GM21737 (cell line): ENCODE results near the gene FRMD4A.

Source experiments
- ATAC-seq: cut with Tn5 transposase; IDR thresholded peaks from one replicate; pipeline ENCODE4 v1.9.1; 2021; ENCODE audit warnings: mild to moderate bottlenecking, moderate library complexity; ENCODE audit not compliant: unreplicated experiment

The FRMD4A gene

DNA sequence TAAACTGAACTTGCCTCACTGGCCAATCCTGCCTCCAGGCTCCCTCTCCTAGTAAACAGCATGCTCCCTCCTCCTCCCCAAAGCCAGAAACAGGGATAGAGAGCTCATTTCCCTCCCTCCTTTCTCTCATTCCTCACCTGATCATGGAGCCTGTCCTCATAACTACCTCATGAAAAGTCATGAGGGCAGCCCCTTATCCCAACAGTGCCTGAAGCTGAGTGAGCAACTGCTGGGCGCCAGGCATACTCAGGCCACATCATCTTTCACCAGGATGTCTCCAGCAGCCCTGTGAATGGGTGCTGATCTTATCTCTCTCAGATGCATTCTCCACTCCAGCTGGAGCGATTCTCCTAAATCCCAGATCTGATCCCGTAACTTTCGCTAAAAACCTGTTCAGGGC, 436.8 kb downstream of the FRMD4A start:
- no peak for ATAC-seq

- no peak for ATAC-seq
These were observed 437.9 kb downstream of the FRMD4A start for GRCh38 chr10:13892871-13893270.

DNA sequence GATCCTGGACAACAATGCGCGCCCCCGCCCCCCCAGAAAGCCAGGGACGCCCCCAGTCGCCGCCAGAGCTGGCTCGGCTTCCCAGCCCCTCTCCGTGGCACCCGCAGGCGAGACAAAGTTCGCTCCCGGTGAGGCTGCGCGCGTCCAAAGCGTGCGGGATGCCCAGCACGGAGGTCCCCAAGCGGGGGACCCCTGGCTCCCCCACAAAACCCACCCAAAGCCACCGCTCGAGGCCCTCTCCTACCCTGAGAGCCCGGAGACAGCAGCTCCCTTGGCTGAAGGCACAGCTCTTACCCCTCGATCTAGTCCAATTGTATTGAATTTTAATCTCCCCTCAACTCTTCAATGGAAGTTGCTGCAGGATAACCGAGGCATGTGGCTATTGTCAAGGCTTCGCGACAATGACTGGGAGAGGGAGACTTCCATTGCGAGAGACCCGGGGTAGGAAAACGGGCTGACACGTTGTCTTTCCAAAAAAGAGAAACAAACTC, 438.7 kb downstream of the FRMD4A start:
- ATAC-seq: no peak

DNA sequence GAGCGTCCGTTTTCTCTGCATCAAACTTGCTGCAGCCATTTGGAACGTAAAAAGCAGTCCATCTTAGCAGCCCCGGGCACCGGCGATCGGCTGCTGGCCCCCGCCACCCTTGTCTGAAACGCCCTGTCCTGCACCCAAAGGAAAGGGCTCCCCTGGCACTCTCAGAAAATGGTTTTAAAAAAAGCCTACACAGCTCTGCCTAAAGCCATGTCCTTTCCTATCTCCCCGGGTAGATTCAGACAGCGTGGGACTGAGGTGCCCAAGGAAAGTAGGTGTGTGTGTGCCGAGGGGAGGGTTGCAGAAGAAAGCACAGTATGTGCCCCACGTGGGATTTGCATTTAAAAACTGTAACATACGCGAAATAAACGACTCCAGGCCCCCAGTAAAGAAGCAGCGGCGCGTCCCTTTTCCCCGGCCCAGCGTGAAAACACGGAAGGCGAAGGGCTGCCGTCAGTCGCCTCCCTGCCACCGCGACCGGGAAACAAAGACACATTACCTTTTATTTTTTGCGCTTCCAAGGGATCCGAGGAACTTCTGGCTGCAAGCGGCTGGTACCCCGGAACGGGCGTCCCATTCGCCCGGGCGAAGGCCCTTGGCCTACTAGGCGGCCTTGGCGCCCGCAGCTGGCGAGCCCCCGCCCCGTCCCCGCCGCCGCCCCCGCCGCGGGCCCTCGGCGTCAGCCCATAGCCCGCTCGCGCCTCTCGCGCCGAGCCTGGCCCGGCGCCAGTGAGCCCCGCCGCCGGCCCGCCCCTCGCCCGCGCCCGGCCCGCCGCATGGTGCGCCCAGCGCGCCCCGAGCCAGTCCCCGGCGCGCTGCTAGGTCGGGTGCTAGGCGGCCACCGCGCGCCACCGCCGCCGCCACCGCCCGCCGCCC, 439.4 kb downstream of the FRMD4A start:
- no peak for ATAC-seq

DNA sequence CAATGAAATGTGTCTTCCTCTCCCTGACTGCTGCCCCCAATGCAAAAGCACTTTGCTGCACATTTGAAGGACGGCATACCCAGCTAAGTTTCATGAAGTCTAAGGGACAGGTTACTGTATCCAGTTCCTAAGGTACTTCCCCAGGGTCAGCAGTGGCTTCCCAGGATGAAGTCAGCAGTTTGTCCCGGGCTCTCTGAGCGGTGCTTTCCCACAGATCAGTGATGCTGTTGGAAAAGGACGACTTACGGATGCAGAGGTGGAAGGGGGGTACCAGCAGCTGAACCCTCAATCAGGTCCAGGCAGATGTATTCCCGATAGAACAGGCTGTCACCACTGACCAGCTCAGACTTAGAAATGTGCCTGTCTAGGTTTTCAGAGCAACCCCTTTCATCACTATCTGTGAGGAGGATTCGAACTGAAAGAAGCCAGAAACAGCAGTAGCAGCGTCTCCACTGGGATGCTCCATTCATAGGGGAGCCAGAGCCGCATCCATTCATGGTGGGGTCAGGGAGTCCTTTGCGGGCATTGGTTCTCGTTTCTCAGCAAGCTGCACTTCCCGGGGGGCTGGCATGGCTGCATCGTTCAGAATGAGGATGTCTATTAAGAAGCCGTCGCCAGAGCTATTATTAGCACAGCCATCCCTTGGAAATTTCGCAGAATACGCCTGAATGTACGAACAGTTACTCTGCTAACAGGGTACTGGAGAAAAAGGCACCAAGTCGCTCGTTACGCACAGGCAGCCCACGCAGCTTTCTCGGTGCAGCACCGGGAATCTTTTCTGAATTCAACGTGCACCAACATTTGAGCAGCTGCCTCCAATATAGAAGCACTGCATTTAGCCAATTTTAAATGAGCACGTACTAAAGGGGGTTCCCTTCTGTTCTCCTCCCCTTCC, 440.2 kb downstream of the FRMD4A start:
- ATAC-seq: no peak

DNA sequence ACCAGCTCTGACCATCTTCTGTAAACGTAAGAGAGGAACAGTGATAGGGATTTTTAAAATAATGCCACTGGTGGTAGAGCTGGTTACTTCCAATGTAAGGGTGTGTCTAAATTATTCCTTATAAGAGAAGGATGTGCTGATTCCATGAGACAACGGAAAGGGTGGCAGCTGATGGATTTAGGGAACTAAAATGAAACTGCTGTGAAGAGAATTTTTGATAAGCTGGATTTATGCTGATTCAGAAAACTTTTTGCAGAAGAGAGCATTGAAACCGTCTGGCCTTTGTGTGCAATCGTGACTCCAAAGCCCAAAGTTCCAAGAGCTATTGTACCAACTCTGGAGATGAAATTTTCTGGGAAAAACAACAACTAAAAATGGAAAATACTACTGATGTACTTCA, 443.0 kb downstream of the FRMD4A start:
- ATAC-seq: no peak

DNA sequence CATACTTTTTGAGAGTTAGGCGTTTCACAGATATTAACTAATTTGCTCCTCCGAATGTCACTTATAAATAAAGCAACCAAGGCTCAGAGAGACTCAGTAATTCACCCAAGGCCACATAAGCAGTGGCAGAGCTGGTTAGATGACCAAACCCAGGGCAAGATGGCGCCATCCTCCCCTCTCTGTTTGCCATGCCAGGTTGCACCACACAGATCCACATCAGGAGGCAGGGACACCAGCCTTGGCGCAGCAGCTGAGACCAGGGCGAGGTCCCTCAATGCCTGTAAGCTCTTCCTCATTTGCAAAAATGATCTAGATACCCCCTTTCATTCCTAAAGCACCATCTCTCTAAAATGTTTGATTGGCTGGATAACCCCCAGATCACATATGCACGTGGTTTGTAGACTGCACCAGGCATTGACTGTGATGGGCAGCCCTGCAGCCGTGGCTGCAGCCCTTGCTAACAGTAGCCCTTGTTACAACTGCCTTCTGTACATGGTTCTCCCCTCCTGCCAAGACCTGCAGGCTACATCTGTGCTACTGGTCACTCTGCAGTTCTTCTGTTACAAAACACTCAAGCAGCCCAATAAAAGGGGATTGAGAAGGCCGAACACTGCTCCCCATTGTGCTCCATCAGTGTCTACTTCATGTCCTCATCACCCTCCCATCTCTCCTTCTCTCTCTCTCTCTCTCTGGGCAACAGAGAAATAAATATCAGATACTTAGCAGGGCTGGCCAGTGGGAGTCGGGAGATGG, 445.3 kb downstream of the FRMD4A start:
- ATAC-seq: no peak

DNA sequence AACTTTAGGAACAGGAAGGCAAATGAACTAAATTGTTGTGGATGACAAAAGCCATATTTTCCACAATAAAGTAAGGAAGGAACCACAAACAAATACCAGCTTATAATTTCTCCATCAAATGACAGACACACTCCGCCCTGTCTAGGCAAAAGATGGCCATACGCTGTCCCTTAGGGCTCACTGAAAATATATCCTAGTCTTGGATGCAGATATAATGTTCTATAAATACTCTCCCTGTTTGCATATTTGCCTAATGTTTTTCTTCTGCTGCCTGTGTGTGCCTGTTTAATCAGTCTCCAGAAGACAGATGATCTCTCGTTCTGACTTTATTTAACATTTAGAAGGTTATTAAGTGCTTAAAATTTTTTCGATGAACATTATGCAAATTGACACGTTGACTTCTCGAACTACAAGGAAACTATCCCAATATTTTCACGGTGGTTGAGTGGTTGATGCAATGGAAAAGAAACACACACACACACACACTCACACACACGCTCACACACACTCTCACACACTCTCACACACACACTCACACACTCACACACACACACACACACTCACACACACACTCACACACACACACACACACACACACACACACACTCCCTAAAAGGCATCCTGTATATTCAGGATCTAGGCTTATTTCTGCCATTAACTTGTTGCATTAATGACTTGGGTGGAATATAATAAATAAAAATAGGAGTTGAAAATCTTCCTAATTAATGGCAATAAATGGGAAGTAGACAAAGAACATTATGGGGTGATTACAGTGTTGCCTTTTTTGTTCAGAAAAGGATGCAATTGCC, 446.9 kb downstream of the FRMD4A start:
- no peak for ATAC-seq

GRCh38 chr10:13882119-13882711, 448.5 kb downstream of the FRMD4A start:
- ATAC-seq: no peak

DNA sequence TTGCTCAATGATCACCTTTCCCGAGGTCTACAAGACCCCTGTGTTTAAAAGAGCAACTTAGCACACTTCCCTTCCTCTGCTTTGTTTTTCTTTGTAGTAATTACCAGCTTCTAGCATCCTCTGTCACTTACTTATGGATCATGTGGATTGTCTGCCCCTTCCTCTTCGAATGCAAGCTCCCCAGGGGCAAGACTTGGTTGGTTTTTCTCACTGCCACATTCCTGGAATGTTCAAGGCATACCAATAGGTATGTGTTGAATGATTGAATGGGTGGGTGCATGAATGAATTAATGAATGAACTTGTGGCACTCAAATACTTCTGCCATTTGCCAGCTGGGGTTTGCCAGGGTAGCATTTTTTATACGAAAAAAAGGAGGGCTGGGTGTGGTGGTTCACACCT, 450.0 kb downstream of the FRMD4A start:
- ATAC-seq: no peak

GRCh38 chr10:13877154-13877909, 453.4 kb downstream of the FRMD4A start:
- ATAC-seq: no peak

DNA sequence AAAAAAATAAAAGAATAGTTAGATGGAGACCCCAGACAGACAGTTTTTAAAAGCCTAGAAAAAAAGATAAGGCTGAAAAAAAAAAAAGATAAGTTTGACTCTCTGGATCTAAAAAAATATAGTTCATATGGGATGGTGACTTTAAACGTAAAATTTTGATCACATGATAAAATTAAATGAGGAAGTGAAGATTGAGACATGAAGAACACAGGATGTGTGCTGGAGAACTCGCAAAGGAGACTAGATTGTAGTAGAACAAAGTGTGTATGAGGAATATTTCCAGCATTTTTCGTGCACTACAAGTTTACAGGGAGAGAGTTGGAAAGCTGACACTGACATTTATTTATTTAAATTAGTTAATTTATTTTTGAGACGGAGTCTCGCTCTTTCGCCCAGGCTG, 457.5 kb downstream of the FRMD4A start:
- ATAC-seq: no peak

DNA sequence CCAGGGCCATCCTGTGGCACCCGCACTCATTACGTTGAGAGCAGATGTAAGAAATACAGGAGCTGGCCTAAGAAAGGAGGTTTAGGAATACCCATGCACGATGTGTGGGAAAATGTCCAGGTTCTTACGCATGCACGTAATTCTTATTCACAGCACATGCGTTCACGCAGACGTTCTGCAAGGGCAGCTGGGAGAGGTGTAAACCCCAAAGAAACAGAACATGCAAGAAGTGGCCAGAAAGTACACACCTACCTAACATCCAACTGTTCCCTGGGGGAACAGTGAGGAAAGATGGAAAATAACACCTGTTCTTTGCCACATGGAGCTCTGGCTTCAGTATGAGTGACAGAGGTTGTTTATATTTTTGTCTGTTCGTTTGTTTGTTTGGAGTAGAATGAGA, 458.3 kb downstream of the FRMD4A start:
- ATAC-seq: no peak

DNA sequence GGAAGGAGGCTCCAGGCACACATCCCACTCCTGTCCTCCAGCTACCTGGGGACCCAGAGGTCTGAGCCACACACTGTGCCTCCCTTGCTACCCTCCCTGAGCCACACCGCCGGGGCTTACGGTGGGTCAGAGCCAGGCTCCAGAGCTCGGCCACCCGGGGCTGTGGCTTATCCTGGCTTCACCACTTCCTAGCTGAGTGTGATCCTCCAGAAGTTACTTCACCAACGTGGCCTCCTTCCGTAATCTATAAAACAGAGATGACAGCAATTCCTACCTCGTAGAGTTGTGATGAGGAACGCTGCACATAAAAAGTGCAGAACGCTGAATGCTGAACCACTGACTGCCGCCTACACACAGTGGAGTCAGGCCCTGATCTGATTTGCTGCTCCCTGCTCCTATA, 458.9 kb downstream of the FRMD4A start:
- ATAC-seq: no peak

- no peak for ATAC-seq
These were observed 459.7 kb downstream of the FRMD4A start for GRCh38 chr10:13871011-13871410.

DNA sequence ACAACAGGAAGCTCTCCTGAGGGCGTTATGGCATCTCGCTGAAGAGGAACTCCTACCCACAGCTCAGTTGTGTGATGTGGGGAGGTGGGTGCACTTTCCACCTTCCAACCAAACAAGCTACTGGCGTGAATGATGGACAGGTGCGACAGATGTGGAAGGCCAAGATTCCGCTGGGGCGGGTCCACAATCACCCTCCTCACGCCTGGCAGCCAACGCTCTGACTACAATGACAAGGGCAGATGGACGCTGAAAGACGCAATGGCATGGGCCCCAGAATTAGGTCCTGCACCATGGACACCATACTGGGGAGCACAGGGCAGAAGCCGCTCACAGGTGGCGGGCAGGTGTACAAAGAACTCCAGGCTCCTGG, 461.4 kb downstream of the FRMD4A start:
- no peak for ATAC-seq

GRCh38 chr10:13868528-13869294, 462.0 kb downstream of the FRMD4A start:
- ATAC-seq: no peak

GRCh38 chr10:13867822-13868221, 462.9 kb downstream of the FRMD4A start:
- ATAC-seq: no peak
